HL-60 (cell line): ENCODE results near the gene MZB1.

Source experiments
- DNase-seq, 2 experiments: peaks; one replicate each; pipeline ENCODE4 v3.0.0-alpha.2; 2010 to 2020; ENCODE audit warnings: low read depth in 1 of 2, low spot score in 1 of 2
- H3K27ac ChIP-seq: fragments of 250-450 bp; sonication (Bioruptor Pico); replicated peaks from 2 replicates; pipeline ENCODE4 v1.5.1; 2020; ENCODE audit warnings: mild to moderate bottlenecking, moderate library complexity
- H3K27me3 ChIP-seq: fragments of 250-450 bp; sonication (Bioruptor Pico); 2 replicates; pipeline ENCODE4 v1.5.1; 2021; ENCODE audit warnings: mild to moderate bottlenecking, moderate library complexity; ENCODE audit not compliant: insufficient read depth, poor library complexity, severe bottlenecking
- H3K4me3 ChIP-seq: replicated peaks from 2 replicates; pipeline ENCODE4 v1.5.1; 2011; ENCODE audit warnings: mild to moderate bottlenecking, control low read depth, low read length; ENCODE audit not compliant: insufficient read depth
- CTCF ChIP-seq: IDR thresholded peaks from one replicate; pipeline ENCODE4 v1.5.1; 2011; ENCODE audit warnings: low read length, control low read depth, inconsistent platforms; ENCODE audit not compliant: insufficient read depth
- GABPA ChIP-seq: IDR thresholded peaks from 2 replicates; pipeline ENCODE4 v1.6.1; 2012; ENCODE audit warnings: low read depth
- POLR2AphosphoS5 ChIP-seq: IDR thresholded peaks from 2 replicates; pipeline ENCODE4 v1.6.1; 2012; ENCODE audit warnings: low read depth
- REST ChIP-seq: IDR thresholded peaks from 2 replicates; pipeline ENCODE4 v1.6.1; 2012; ENCODE audit warnings: low read depth; ENCODE audit not compliant: insufficient replicate concordance
- SPI1 ChIP-seq: IDR thresholded peaks from 2 replicates; pipeline ENCODE4 v1.6.1; 2012; ENCODE audit warnings: low read depth, mild to moderate bottlenecking, borderline replicate concordance

The MZB1 gene

GRCh38 chr5:139382807-139383206 lies 6.9 kb downstream of the MZB1 start:
- H3K27ac ChIP-seq, result no peak overlapping the region
- no peak for DNase-seq
- TF ChIP-seq REST, result no peak
- no peak for TF ChIP-seq POLR2AphosphoS5
- TF ChIP-seq GABPA, result no peak
- no peak for TF ChIP-seq SPI1
- TF ChIP-seq CTCF, result no peak
- H3K4me3 ChIP-seq, result no peak overlapping the region
- H3K27me3 ChIP-seq, result no peaks in the 10 kb centered on the region

GRCh38 chr5:139381837-139382761 lies 7.6 kb downstream of the MZB1 start:
- no peak for TF ChIP-seq REST
- no peak for TF ChIP-seq GABPA
- no peak for TF ChIP-seq CTCF
- no peak for TF ChIP-seq SPI1
- TF ChIP-seq POLR2AphosphoS5, result no peak
- Histone ChIP-seq H3K27me3 (no peaks in the 10 kb centered on the region), H3K4me3 (no peak overlapping the region), H3K27ac (no peak overlapping the region)
- DNase-seq, result no peak

- DNase-seq, result no peak
- no peak overlapping the region for H3K4me3 ChIP-seq
- no peaks in the 10 kb centered on the region for H3K27me3 ChIP-seq
- H3K27ac ChIP-seq, result no peak overlapping the region
- TF ChIP-seq SPI1 (no peak), POLR2AphosphoS5 (no peak), CTCF (no peak), REST (no peak), GABPA (no peak)
Observed at GRCh38 chr5:139379626-139380449, 9.9 kb downstream of the MZB1 start.
